GM12873 (cell line): ENCODE data around the gene MYO3B.

Experiments
- TF ChIP-seq, protein P1 (sequence below): IDR thresholded peaks from 2 replicates; pipeline ENCODE4 v1.5.1; 2012; ENCODE audit warnings: low read depth, mild to moderate bottlenecking, moderate library complexity, low read length, control low read depth; ENCODE audit not compliant: insufficient read depth; ENCODE audit errors: missing control alignments

Gene MYO3B

GRCh38 chr2:170345607-170346006 lies 167.7 kb downstream of the MYO3B start:
- TF ChIP-seq, protein P1, sequence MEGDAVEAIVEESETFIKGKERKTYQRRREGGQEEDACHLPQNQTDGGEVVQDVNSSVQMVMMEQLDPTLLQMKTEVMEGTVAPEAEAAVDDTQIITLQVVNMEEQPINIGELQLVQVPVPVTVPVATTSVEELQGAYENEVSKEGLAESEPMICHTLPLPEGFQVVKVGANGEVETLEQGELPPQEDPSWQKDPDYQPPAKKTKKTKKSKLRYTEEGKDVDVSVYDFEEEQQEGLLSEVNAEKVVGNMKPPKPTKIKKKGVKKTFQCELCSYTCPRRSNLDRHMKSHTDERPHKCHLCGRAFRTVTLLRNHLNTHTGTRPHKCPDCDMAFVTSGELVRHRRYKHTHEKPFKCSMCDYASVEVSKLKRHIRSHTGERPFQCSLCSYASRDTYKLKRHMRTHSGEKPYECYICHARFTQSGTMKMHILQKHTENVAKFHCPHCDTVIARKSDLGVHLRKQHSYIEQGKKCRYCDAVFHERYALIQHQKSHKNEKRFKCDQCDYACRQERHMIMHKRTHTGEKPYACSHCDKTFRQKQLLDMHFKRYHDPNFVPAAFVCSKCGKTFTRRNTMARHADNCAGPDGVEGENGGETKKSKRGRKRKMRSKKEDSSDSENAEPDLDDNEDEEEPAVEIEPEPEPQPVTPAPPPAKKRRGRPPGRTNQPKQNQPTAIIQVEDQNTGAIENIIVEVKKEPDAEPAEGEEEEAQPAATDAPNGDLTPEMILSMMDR, result no peak

DNA sequence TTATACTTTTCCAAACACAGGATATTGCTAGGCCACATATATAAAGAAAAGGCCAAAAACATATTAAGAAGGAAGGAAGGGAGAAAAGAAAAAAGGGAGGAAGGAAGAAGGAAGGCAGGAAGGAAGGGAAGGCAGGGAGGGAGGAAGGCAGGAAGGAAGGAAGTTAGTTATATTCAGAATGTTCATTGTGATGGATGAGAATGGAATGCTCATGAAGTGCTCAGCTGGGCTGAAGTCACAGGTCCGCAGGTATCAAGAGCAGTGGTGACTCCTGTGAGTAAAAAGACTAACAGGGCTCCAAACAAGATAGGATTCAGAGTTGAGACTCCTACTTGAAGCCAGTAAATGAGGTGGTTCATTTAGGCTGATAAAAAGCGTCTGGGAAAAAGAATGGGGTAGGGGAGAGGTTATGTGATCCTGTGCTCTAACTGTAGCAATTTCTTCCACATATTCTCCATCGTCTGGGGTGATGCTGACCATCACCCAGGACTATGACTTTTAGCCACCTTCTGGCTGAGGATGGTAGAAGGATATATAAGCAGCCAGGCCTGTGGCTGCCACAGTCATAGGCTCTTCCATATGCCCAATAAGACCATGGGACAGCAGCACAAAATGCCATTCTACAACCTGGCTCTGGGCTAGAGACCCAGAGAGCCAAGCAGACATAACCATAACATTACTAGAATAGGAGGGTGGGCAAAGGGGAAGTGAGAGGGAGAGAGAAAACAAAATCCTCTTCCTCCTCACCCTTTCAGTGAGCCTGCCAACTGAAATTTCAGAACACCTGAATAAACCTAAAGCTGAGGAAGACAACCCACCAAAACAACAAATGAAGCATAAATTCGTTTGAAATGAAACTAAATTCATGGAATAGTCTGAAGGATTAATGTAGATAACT lies 173.2 kb downstream of the MYO3B start:
- TF ChIP-seq, protein P1, result no peak

DNA sequence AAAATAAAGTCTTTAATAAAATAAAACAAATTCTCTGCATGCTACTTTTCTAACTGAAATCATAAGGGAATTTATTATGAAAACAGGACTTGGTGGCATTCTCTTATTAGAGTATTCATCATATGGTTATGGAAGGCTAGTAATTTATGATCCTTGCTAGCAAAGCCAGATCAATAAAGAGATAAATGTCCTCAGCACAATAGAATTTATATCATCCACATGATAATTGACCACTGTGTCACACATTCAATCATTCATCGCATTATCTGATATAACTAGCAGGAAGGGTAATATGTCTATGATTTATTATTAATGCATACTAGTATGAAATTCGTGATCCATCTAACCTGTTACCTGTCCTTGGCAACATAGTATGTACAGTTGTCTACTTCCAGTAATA lies 175.8 kb downstream of the MYO3B start:
- TF ChIP-seq, protein P1, result no peak

- TF ChIP-seq, protein P1, result no peak
Measured at GRCh38 chr2:170354388-170354787, 176.4 kb downstream of the MYO3B start.

DNA sequence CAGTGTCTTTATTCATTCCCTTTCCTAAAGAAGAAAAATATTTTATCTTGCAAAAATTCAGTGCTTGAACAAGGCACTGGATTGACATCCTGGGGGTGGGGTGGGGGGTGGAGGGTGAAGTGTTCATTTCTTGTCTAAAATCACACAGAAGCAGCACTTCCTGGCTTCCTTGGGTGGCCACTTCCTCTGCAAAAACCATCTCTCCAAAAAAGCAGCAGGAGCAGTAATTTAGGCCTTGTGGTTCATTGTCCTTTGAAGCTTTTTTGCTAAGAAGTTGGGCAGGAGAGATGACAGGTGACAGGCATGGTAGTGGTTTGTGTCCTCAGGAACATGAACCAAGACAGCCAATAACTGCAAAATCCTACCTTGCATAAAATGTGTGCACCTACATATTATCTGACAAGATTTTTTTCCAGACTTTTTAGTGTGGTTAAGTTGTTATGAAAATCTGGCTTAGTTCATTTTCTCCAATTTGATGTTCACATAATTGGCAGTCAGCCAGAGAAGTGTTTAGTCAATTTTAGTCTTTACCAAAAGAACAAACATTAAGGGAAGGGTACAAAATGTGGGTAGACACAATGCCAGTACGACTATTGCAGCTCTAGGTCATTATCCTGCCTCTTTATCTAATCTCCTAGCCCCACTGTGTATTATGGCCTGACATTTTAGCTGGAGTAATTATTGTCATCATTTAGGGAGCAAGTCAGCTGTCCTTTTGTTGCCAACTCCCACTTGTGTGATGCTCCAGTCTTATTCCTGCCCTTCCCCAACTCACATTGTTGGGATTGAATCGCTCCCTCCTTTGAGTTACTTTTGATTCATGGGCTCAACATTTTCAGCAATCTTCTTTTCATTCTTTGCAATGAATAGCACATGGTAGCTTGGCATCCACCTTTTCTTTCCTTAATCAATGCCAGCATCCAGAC lies 177.2 kb downstream of the MYO3B start:
- TF ChIP-seq, protein P1, result no peak

GRCh38 chr2:170359466-170359865 lies 181.5 kb downstream of the MYO3B start:
- TF ChIP-seq, protein P1, result no peak

DNA sequence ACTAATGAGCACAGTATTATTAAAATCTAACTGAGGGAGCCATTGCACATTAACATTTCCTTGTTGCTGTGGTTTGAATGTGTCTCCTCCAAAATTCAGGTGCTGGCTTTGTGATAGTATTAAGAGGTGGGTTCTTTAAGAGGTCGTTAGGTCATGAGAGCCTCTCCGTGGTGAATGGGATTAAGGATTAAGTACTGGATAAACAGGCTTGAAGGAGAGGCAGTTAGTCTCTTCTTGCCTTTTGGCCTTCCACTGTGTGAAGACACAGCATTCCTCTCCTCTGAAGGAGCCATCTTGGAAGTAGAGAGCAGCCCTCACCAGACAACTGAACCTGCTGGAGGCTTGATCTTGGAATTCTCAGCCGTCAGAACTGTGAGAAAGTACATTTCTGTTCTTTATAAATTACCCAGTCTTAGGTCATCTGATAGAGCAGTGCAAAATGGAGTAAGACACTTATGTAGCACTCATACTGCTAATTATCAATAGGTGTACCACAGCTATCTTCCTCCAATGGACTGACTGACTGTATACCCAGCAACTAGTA lies 182.7 kb downstream of the MYO3B start:
- TF ChIP-seq, protein P1, result no peak
